Measurements from ENCODE around the gene MOBP. TPM values are rescaled to one million over a fixed set of nuclear protein-coding genes. Genes with fewer than 3 reads are reported as not detected.
A peak's percentile ranks its signal among the peaks of the same experiment; 100 is the strongest.

The MOBP gene
- total and polyA plus RNA-seq, 9 of the 15 experiments (the other 6 are each of a cell fraction or from before 2014, with no cell fraction given) = 0.09 to 0.33 (median 0.11) TPM; not detected in 4

DNA sequence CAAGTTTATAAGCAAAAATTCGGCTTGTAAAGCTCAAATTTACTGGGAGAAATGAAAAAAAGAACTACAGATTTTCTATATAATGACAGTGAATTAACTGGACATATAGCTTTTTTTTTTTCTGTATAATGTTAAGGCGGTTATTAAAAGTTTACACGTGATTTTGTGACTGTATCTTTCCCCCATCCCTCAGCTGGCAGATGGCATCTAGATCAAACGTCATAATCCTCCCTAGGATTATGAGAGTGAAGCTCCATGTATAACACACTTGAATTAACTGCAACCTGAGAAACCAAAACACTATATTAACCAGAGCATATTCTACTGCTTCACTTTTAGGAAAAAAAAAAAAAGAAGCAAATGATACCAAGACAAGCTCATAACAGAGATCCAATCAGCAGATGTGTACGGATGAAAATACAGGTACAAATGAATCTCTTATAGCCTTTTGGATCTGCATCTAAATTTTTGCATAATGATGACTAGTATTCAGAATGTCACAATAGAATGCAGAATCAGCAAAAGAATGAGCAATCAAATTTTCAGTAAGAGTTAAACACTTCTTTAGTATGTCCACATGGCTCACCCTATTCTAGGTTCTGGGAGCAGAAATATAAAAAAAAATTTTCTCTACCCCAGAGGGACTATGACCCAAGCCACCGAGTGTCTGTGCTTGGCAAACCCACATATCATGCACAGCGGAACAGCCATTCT is 12.4 kb downstream of the MOBP start:
- Histone ChIP-seq H3K9ac (ENCODE audit: insufficient read depth in 1 of 2, low read depth in 2 of 2, low read length in 2 of 2) (no peak overlapping the region), H3K4me3 (no peak overlapping the region), H3K4me1 (replicated peaks in 1 of 2; ENCODE audit: control insufficient read depth in 2 of 2, insufficient read depth in 2 of 2, low read length in 2 of 2) (no peaks in the 10 kb centered on the region), H3K79me2 (ENCODE audit: control insufficient read depth, insufficient read depth, low read length) (no peaks in the 10 kb centered on the region), H3K9me3 (replicated peaks; ENCODE audit: control insufficient read depth, insufficient read depth, low read depth, low read length) (no peaks in the 10 kb centered on the region), H3K27ac (ENCODE audit: extremely low read depth, low read depth, low read length) (no peak overlapping the region), H3K9me1 (ENCODE audit: control insufficient read depth, insufficient read depth, low read length) (no peaks in the 10 kb centered on the region), H4K20me1 (replicated peaks; ENCODE audit: control insufficient read depth, insufficient read depth, low read length) (no peaks in the 10 kb centered on the region), H3K36me3 (ENCODE audit: control insufficient read depth, insufficient read depth, low read length) (no peaks in the 10 kb centered on the region), H3K4me2 (ENCODE audit: insufficient read depth, low read length) (no peak overlapping the region), H2AFZ (ENCODE audit: low read depth, low read length) (no peak overlapping the region), H3K27me3 (ENCODE audit: control insufficient read depth in 2 of 2, insufficient read depth in 2 of 2, low read length in 2 of 2) (peaks cover 3 to 4% of the 10 kb centered on the region in 2 experiments; a peak in 2 of 5 replicates)
- ChIA-PET POLR2A (interaction anchor here (0.7 kb wide), 1 partner anchor 293 kb away, joined by 3 read pairs; no protein-coding TSS in a partner anchor), CTCF (ENCODE audit: low intra/inter-chr PET ratio) (interaction anchor here (0.7 kb wide), 1 partner anchor 641 kb away, joined by 3 read pairs; no protein-coding TSS in a partner anchor)
- TF ChIP-seq, protein P1, sequence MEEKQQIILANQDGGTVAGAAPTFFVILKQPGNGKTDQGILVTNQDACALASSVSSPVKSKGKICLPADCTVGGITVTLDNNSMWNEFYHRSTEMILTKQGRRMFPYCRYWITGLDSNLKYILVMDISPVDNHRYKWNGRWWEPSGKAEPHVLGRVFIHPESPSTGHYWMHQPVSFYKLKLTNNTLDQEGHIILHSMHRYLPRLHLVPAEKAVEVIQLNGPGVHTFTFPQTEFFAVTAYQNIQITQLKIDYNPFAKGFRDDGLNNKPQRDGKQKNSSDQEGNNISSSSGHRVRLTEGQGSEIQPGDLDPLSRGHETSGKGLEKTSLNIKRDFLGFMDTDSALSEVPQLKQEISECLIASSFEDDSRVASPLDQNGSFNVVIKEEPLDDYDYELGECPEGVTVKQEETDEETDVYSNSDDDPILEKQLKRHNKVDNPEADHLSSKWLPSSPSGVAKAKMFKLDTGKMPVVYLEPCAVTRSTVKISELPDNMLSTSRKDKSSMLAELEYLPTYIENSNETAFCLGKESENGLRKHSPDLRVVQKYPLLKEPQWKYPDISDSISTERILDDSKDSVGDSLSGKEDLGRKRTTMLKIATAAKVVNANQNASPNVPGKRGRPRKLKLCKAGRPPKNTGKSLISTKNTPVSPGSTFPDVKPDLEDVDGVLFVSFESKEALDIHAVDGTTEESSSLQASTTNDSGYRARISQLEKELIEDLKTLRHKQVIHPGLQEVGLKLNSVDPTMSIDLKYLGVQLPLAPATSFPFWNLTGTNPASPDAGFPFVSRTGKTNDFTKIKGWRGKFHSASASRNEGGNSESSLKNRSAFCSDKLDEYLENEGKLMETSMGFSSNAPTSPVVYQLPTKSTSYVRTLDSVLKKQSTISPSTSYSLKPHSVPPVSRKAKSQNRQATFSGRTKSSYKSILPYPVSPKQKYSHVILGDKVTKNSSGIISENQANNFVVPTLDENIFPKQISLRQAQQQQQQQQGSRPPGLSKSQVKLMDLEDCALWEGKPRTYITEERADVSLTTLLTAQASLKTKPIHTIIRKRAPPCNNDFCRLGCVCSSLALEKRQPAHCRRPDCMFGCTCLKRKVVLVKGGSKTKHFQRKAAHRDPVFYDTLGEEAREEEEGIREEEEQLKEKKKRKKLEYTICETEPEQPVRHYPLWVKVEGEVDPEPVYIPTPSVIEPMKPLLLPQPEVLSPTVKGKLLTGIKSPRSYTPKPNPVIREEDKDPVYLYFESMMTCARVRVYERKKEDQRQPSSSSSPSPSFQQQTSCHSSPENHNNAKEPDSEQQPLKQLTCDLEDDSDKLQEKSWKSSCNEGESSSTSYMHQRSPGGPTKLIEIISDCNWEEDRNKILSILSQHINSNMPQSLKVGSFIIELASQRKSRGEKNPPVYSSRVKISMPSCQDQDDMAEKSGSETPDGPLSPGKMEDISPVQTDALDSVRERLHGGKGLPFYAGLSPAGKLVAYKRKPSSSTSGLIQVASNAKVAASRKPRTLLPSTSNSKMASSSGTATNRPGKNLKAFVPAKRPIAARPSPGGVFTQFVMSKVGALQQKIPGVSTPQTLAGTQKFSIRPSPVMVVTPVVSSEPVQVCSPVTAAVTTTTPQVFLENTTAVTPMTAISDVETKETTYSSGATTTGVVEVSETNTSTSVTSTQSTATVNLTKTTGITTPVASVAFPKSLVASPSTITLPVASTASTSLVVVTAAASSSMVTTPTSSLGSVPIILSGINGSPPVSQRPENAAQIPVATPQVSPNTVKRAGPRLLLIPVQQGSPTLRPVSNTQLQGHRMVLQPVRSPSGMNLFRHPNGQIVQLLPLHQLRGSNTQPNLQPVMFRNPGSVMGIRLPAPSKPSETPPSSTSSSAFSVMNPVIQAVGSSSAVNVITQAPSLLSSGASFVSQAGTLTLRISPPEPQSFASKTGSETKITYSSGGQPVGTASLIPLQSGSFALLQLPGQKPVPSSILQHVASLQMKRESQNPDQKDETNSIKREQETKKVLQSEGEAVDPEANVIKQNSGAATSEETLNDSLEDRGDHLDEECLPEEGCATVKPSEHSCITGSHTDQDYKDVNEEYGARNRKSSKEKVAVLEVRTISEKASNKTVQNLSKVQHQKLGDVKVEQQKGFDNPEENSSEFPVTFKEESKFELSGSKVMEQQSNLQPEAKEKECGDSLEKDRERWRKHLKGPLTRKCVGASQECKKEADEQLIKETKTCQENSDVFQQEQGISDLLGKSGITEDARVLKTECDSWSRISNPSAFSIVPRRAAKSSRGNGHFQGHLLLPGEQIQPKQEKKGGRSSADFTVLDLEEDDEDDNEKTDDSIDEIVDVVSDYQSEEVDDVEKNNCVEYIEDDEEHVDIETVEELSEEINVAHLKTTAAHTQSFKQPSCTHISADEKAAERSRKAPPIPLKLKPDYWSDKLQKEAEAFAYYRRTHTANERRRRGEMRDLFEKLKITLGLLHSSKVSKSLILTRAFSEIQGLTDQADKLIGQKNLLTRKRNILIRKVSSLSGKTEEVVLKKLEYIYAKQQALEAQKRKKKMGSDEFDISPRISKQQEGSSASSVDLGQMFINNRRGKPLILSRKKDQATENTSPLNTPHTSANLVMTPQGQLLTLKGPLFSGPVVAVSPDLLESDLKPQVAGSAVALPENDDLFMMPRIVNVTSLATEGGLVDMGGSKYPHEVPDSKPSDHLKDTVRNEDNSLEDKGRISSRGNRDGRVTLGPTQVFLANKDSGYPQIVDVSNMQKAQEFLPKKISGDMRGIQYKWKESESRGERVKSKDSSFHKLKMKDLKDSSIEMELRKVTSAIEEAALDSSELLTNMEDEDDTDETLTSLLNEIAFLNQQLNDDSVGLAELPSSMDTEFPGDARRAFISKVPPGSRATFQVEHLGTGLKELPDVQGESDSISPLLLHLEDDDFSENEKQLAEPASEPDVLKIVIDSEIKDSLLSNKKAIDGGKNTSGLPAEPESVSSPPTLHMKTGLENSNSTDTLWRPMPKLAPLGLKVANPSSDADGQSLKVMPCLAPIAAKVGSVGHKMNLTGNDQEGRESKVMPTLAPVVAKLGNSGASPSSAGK (IDR thresholded peaks at IDR 0.05) = no peak
- TF ChIP-seq GABPA (tag; conservative IDR thresholded peaks at IDR 0.05; ENCODE audit: low read depth) (no peak), MAZ (CRISPR knock-in tag; conservative IDR thresholded peaks at IDR 0.05 in 1 of 2, IDR thresholded peaks at IDR 0.05 in 1 of 2) (no peak), ZNF316 (IDR thresholded peaks at IDR 0.05) (peak; percentile 64), MAFG (tag; conservative IDR thresholded peaks at IDR 0.05) (peak; percentile 31; the same call in 1 of the 2 replicates), FOXK1 (CRISPR knock-in tag; IDR thresholded peaks at IDR 0.05; ENCODE audit: borderline replicate concordance) (no peak)
- DNase-seq (ENCODE audit: extremely low read depth in 1 of 4, low spot score in 3 of 4) = no peak
- in situ Hi-C loops (cut with MboI) (no loop called here), intact Hi-C loops (cut with micrococcal nuclease) (no loop called here)
- WGBS (ENCODE audit: insufficient coverage, low coverage, missing lambda C conversion rate) = under 1% methylated on average over 7 of the region's 7 CpGs
- BruUV-seq (replicated peaks) = no TSS peak
- ATAC-seq = no peak
- no peak for FAIRE-seq

Data from K562 (cell line).